ENCODE results near the gene WIPF1. TPM values are rescaled to one million over a fixed set of nuclear protein-coding genes. Genes with fewer than 3 reads are reported as not detected.
"Not testable (repeated sequence)": the region's sequence is repeated elsewhere in the genome, so short reads cannot be mapped to it uniquely, and the experiment has no call there.

The WIPF1 gene
- polyA plus RNA-seq, 1 donor from 2014 or later = 120 TPM

GRCh38 chr2:174561972-174562370 lies 35.6 kb downstream of the WIPF1 start:
- H3K4me1 Mint-ChIP-seq = peaks cover 0 to 4% (median 0%) of the 10 kb centered on the region in 3 donors
- peaks cover 6% of the 10 kb centered on the region for H3K36me3 Mint-ChIP-seq
- no peaks in the 10 kb centered on the region for H3K9me3 Mint-ChIP-seq
- no peaks in the 10 kb centered on the region for H3K27me3 Mint-ChIP-seq
- no peak overlapping the region for H3K4me3 Mint-ChIP-seq
- no peak overlapping the region for H3K27ac Mint-ChIP-seq

- Mint-ChIP-seq H3K27ac (peak overlapping the region in 1 of 3 donors; percentile 83), H3K9me3 (no peaks in the 10 kb centered on the region), H3K36me3 (peaks cover 4% of the 10 kb centered on the region), H3K4me1 (peaks cover 0 to 4% (median 0%) of the 10 kb centered on the region in 3 donors), H3K27me3 (no peaks in the 10 kb centered on the region), H3K4me3 (no peak overlapping the region)
Observed at GRCh38 chr2:174561283-174561971, 36.2 kb downstream of the WIPF1 start.

GRCh38 chr2:174560737-174561136 lies 36.9 kb downstream of the WIPF1 start:
- Mint-ChIP-seq H3K4me3 (no peak overlapping the region), H3K4me1 (peaks cover 0 to 4% (median 3%) of the 10 kb centered on the region in 3 donors), H3K27me3 (no peaks in the 10 kb centered on the region), H3K9me3 (no peaks in the 10 kb centered on the region), H3K36me3 (peaks cover 3% of the 10 kb centered on the region), H3K27ac (peak overlapping the region in 1 of 3 donors; percentile 83)

GRCh38 chr2:174555998-174556397 lies 41.6 kb downstream of the WIPF1 start:
- Mint-ChIP-seq H3K9me3 (no peaks in the 10 kb centered on the region), H3K27ac (peak overlapping the region in 1 of 3 donors; percentile 78), H3K36me3 (peaks cover 2% of the 10 kb centered on the region), H3K4me1 (peaks cover 20 to 28% (median 27%) of the 10 kb centered on the region in 3 donors), H3K4me3 (no peak overlapping the region), H3K27me3 (no peaks in the 10 kb centered on the region)

GRCh38 chr2:174554529-174555150 lies 43.0 kb downstream of the WIPF1 start:
- peak overlapping the region in 2 of 4 donors; percentile 5 to 70 for H3K4me3 Mint-ChIP-seq
- no peaks in the 10 kb centered on the region for H3K27me3 Mint-ChIP-seq
- peak overlapping the region; percentile 74 to 95 (median 87) for H3K27ac Mint-ChIP-seq
- peaks cover 20 to 28% (median 27%) of the 10 kb centered on the region in 3 donors for H3K4me1 Mint-ChIP-seq
- H3K36me3 Mint-ChIP-seq = peaks cover 2% of the 10 kb centered on the region
- no peaks in the 10 kb centered on the region for H3K9me3 Mint-ChIP-seq

DNA sequence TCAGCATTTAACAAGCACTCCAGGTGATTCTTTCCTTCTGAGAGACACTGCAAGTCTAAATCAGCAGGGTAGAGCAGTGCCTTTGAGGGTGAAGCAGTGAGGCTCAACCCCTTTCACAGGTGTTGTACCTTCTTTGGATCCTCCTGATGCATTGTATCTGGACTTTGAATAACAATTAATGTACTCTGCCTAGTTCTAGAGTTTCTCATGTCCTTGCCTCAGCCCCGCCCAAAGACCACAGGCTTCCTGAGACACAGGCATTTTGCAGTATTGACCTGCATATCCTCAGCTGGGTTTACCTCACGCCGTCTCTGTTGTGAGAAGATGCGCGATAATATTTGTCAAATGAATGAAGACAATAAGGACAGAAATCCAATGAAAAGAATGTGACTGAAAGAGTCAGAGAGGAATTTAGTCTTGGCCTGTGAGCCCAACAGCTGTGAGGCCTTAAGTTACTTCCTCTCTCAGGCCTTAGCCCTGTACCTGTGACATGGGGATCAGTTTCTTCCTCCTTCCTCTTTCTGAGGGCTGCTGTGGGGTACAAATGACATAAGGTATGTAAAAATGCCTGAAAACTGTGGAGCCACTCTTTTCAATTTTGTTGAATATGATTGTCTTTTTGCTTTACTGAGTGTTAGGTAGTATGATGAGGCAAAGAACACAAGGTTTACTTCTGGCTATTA lies 43.7 kb downstream of the WIPF1 start:
- Mint-ChIP-seq H3K4me3 (peak overlapping the region in 3 of 4 donors; percentile 5 to 86 (median 70)), H3K27ac (peak overlapping the region; percentile 74 to 95 (median 87)), H3K4me1 (peaks cover 20 to 28% (median 27%) of the 10 kb centered on the region in 3 donors), H3K36me3 (peaks cover 2% of the 10 kb centered on the region), H3K27me3 (no peaks in the 10 kb centered on the region), H3K9me3 (no peaks in the 10 kb centered on the region)

DNA sequence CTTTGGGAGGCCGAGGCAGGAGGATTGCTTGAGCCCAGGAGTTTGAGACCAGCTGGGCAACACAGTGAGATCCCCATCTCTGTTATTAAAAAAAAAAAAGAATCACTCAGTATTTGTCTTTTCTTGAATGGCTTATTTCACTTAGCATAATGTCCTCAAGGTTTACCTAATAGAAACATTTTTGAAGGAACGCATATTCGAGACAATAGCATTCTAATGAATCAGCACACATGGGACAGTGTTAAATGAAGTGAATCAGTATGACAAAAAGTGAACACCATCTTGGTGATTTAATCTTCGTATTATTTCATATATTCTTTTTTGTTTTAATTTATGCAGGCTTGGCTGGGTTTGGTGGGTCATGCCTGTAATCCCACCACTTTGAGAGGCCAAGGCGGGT lies 44.7 kb downstream of the WIPF1 start:
- Mint-ChIP-seq H3K4me3 (peak overlapping the region in 2 of 4 donors; percentile 36 to 78), H3K4me1 (peaks cover 20 to 28% (median 27%) of the 10 kb centered on the region in 3 donors), H3K36me3 (peaks cover 2% of the 10 kb centered on the region), H3K27me3 (no peaks in the 10 kb centered on the region), H3K27ac (peak overlapping the region; percentile 29 to 87 (median 83)), H3K9me3 (no peaks in the 10 kb centered on the region)

DNA sequence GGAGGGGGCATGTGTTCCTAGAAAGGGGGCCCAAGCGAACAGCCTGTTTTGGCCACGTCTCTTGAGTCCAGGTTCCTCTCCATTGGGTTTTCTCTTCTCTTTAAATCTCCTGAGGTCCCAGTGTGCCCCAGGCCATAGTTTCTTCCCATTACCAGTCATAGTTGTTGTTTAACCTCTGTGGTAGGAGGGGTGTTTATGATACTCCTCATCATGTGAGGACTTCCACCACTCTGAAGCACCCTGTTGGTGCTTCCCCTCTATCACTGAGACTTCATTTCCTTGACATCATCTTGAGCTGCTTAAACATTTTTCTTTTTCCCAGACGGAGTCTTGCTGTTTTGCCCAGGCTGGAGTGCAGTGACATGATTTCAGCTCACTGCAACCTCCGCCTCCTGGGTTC lies 45.9 kb downstream of the WIPF1 start:
- no peak overlapping the region for H3K4me3 Mint-ChIP-seq
- no peaks in the 10 kb centered on the region for H3K27me3 Mint-ChIP-seq
- peak overlapping the region; percentile 33 to 87 (median 83) for H3K27ac Mint-ChIP-seq
- H3K9me3 Mint-ChIP-seq = no peaks in the 10 kb centered on the region
- H3K4me1 Mint-ChIP-seq = peaks cover 20 to 29% (median 28%) of the 10 kb centered on the region in 3 donors
- H3K36me3 Mint-ChIP-seq = peaks cover 2% of the 10 kb centered on the region

DNA sequence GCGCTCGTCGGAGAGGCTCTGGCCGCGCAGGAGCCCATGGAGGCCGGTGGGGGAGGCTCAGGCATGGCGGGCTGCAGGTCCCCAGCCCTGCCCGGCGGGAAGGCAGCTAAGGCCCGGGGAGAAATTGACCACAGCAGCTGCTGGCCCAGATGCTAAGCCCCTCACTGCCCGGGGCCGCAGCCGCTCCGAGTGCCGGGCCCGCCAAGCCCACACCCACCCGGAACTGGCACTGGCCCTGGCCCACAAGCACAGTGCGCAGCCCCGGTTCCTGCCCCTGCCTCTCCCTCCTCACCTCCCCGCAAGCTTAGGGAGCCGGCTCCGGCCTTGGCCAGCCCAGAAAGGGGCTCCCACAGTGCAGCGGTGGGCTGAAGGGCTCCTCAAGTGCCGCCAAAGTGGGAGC lies 49.0 kb downstream of the WIPF1 start:
- not testable (repeated sequence) for H3K36me3 Mint-ChIP-seq, H3K27ac Mint-ChIP-seq, H3K27me3 Mint-ChIP-seq, H3K4me3 Mint-ChIP-seq, H3K9me3 Mint-ChIP-seq
- peaks cover 6 to 17% (median 12%) of the 10 kb centered on the region in 3 donors for H3K4me1 Mint-ChIP-seq

- H3K4me1 Mint-ChIP-seq = peaks cover 5 to 14% (median 10%) of the 10 kb centered on the region in 3 donors
- not testable (repeated sequence) for H3K9me3 Mint-ChIP-seq, H3K27ac Mint-ChIP-seq, H3K4me3 Mint-ChIP-seq, H3K36me3 Mint-ChIP-seq, H3K27me3 Mint-ChIP-seq
Observed at GRCh38 chr2:174548021-174548420, 49.6 kb downstream of the WIPF1 start.

- H3K36me3 Mint-ChIP-seq = peaks cover under 1% of the 10 kb centered on the region
- H3K27ac Mint-ChIP-seq = no peak overlapping the region
- H3K4me3 Mint-ChIP-seq = no peak overlapping the region
- H3K9me3 Mint-ChIP-seq = no peaks in the 10 kb centered on the region
- no peaks in the 10 kb centered on the region for H3K27me3 Mint-ChIP-seq
- peaks cover 0 to 4% (median 2%) of the 10 kb centered on the region in 3 donors for H3K4me1 Mint-ChIP-seq
Observed at GRCh38 chr2:174546519-174547506, 50.8 kb downstream of the WIPF1 start.

DNA sequence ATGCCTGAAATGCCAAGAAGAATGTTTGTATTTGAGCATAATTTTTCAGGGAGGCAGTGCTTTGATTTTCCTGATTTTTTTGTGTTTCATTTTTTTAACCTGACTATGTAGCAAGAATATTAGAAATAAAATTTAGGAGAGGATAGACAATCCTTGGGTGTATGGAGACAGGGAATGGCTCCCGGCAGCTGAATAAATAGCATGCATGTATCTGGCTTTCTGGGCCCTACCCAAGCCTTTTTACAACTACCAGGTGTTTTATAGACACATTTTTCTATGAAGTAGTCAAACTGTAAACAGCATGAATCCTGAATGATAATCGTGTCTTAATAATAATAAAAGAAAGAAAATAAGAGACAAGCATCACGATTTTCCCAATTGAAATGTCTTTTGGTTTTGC lies 52.4 kb downstream of the WIPF1 start:
- peaks cover 2% of the 10 kb centered on the region for H3K36me3 Mint-ChIP-seq
- no peak overlapping the region for H3K4me3 Mint-ChIP-seq
- H3K27me3 Mint-ChIP-seq = no peaks in the 10 kb centered on the region
- peaks cover 0 to 2% (median 0%) of the 10 kb centered on the region in 3 donors for H3K4me1 Mint-ChIP-seq
- no peak overlapping the region for H3K27ac Mint-ChIP-seq
- no peaks in the 10 kb centered on the region for H3K9me3 Mint-ChIP-seq

- H3K4me1 Mint-ChIP-seq = peaks cover 0 to 2% (median 0%) of the 10 kb centered on the region in 3 donors
- H3K4me3 Mint-ChIP-seq = no peak overlapping the region
- H3K27me3 Mint-ChIP-seq = no peaks in the 10 kb centered on the region
- no peak overlapping the region for H3K27ac Mint-ChIP-seq
- no peaks in the 10 kb centered on the region for H3K9me3 Mint-ChIP-seq
- peaks cover 2% of the 10 kb centered on the region for H3K36me3 Mint-ChIP-seq
Observed at GRCh38 chr2:174544802-174545201, 52.8 kb downstream of the WIPF1 start.

DNA sequence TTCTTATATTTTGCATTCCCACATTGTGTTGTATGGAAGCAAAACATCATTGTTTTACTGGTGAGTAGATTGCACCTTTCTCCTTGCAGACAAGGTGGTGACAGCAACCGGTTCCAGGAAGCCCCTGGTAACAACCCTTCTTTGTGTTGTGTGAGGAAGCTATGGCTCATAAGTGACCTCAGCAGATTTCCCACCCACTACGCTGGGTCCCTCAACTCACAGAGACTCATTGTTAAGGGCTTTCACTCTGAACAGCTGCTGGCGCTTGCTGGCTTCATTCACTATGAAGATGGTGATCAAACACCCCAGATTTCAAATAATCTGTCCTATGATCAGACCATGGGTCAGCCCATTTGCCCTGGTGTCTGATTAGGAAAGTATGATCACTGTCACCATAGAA lies 53.4 kb downstream of the WIPF1 start:
- Mint-ChIP-seq H3K27me3 (no peaks in the 10 kb centered on the region), H3K36me3 (peaks cover 2% of the 10 kb centered on the region), H3K27ac (no peak overlapping the region), H3K9me3 (no peaks in the 10 kb centered on the region), H3K4me1 (peaks cover 0 to 2% (median 0%) of the 10 kb centered on the region in 3 donors), H3K4me3 (no peak overlapping the region)

Measured in IgD-negative memory B cell (primary cell).